PC-9 (cell line): ENCODE data around the gene NUP133. TPM values are rescaled to one million over a fixed set of nuclear protein-coding genes. Genes with fewer than 3 reads are reported as not detected.

Experiments used
- BruUV-seq: library from RNA; stranded (reverse); fragments of 400-500 nt; replicated peaks from 2 replicates; lab custom pipeline; 2021; lab: Mats Ljungman, UMichigan
- CTCF ChIA-PET: fragments of 300-600 bp; sonication (Branson Sonifier 250); formaldehyde crosslinking; loops from one replicate; lab custom pipeline; 2022; ENCODE audit warnings: antibody characterized with exemption; lab: Charles Lee
- POLR2A ChIA-PET: fragments of 300-600 bp; sonication (Branson Sonifier 250); formaldehyde crosslinking; loops from one replicate; lab custom pipeline; 2022; ENCODE audit warnings: antibody characterized with exemption; ENCODE audit not compliant: unreplicated experiment; lab: Charles Lee
- DNase-seq, 2 experiments: peaks; one replicate each; pipeline versions ENCODE4 v3.0.0 to v3.0.0-alpha.2; 2015 to 2022; ENCODE audit warnings: mixed read lengths in 1 of 2
- H2AFZ ChIP-seq: fragments of 200-600 bp; sonication (generic); 2 replicates; pipeline ENCODE4 v1.8.1; 2017; ENCODE audit warnings: antibody characterized with exemption
- H3F3A ChIP-seq: fragments of 200-600 bp; sonication (generic); 2 replicates; pipeline ENCODE4 v1.8.1; 2017; ENCODE audit warnings: antibody characterized with exemption, mild to moderate bottlenecking, low read depth; ENCODE audit not compliant: insufficient read depth
- H3K27ac ChIP-seq: fragments of 200-600 bp; sonication (generic); 2 replicates; pipeline ENCODE4 v1.6.1; 2016; ENCODE audit warnings: mixed run types
- H3K27me3 ChIP-seq: fragments of 200-600 bp; sonication (generic); 2 replicates; pipeline ENCODE4 v1.6.1; 2016; ENCODE audit warnings: low read depth, mixed run types; ENCODE audit not compliant: insufficient read depth
- H3K36me3 ChIP-seq: fragments of 200-600 bp; sonication (generic); 2 replicates; pipeline ENCODE4 v1.6.1; 2016; ENCODE audit warnings: low read depth, mixed run types
- H3K4me1 ChIP-seq: fragments of 200-600 bp; sonication (generic); replicated peaks from 2 replicates; pipeline ENCODE4 v1.6.1; 2016; ENCODE audit warnings: mixed run types; ENCODE audit not compliant: insufficient read depth
- H3K4me2 ChIP-seq: fragments of 200-600 bp; sonication (generic); 2 replicates; pipeline ENCODE4 v1.6.1; 2017; ENCODE audit warnings: mixed run types
- H3K4me3 ChIP-seq: fragments of 200-600 bp; sonication (generic); 2 replicates; pipeline ENCODE4 v1.6.1; 2016; ENCODE audit warnings: mixed run types
- H3K79me2 ChIP-seq: fragments of 200-600 bp; sonication (generic); 2 replicates; pipeline ENCODE4 v1.6.1; 2017; ENCODE audit warnings: low read depth, mixed run types
- H3K9me2 ChIP-seq: fragments of 200-600 bp; sonication (generic); 2 replicates; pipeline ENCODE4 v1.8.1; 2017; ENCODE audit warnings: mild to moderate bottlenecking; ENCODE audit not compliant: insufficient read depth
- H3K9me3 ChIP-seq: fragments of 200-600 bp; sonication (generic); 2 replicates; pipeline ENCODE4 v1.8.1; 2016; ENCODE audit warnings: low read depth; ENCODE audit not compliant: insufficient read depth
- H4K20me1 ChIP-seq: fragments of 200-600 bp; sonication (generic); 2 replicates; pipeline ENCODE4 v1.8.1; 2017; ENCODE audit not compliant: insufficient read depth
- CTCF ChIP-seq: fragments of 200-600 bp; sonication (generic); conservative IDR thresholded peaks from 2 replicates; pipeline ENCODE4 v1.6.1; 2017; ENCODE audit warnings: mixed run types, antibody characterized with exemption, mild to moderate bottlenecking, moderate library complexity
- EZH2 ChIP-seq: fragments of 200-600 bp; sonication (generic); IDR thresholded peaks from 2 replicates; pipeline ENCODE4 v1.8.0; 2017; ENCODE audit warnings: antibody characterized with exemption, low read depth
- intact Hi-C: fragments of 100-400 bp; cut with micrococcal nuclease; formaldehyde crosslinking; loops from one replicate; pipeline ENCODE4 v1.10.0; 2022; ENCODE audit not compliant: unreplicated experiment
- total RNA-seq: library from RNA; stranded (reverse); gene quantifications from 2 replicates; pipeline ENCODE4 v1.2.3, GENCODE V29; 2021

Gene NUP133
- total RNA-seq, 1 experiment from 2014 or later, result 38.5 TPM

- no peak overlapping the region for H3K27ac ChIP-seq
- POLR2A ChIA-PET, result no interaction called here
- H2AFZ ChIP-seq, result no peak overlapping the region
- no peaks in the 10 kb centered on the region for H3K9me2 ChIP-seq
- CTCF ChIA-PET, result no interaction called here
- no TSS peak for BruUV-seq
- H3K36me3 ChIP-seq, result no peaks in the 10 kb centered on the region
- H3K4me1 ChIP-seq, result no peaks in the 10 kb centered on the region
- DNase-seq, result no peak
- TF ChIP-seq CTCF, result no peak
- no peak for TF ChIP-seq EZH2
- no peaks in the 10 kb centered on the region for H4K20me1 ChIP-seq
- H3K79me2 ChIP-seq, result no peaks in the 10 kb centered on the region
- no peaks in the 10 kb centered on the region for H3K27me3 ChIP-seq
- no peaks in the 10 kb centered on the region for H3K9me3 ChIP-seq
- no peak overlapping the region for H3K4me2 ChIP-seq
- no peaks in the 10 kb centered on the region for H3F3A ChIP-seq
- H3K4me3 ChIP-seq, result no peak overlapping the region
- intact Hi-C loops, result no loop called here
These were observed 76.1 kb downstream of the NUP133 start for GRCh38 chr1:229432116-229432461.

- CTCF ChIA-PET, result no interaction called here
- no peak for DNase-seq
- no peaks in the 10 kb centered on the region for H3K9me2 ChIP-seq
- H2AFZ ChIP-seq, result no peak overlapping the region
- TF ChIP-seq EZH2 (no peak), CTCF (no peak)
- no peak overlapping the region for H3K4me2 ChIP-seq
- H3K4me1 ChIP-seq, result no peaks in the 10 kb centered on the region
- H3K79me2 ChIP-seq, result no peaks in the 10 kb centered on the region
- no peaks in the 10 kb centered on the region for H3K36me3 ChIP-seq
- H4K20me1 ChIP-seq, result no peaks in the 10 kb centered on the region
- no peaks in the 10 kb centered on the region for H3F3A ChIP-seq
- no peak overlapping the region for H3K4me3 ChIP-seq
- no TSS peak for BruUV-seq
- POLR2A ChIA-PET, result interaction anchor here (0.6 kb wide), 1 partner anchor 1723 kb away, joined by 3 read pairs; no protein-coding TSS in a partner anchor
- no peak overlapping the region for H3K27ac ChIP-seq
- no peaks in the 10 kb centered on the region for H3K9me3 ChIP-seq
- intact Hi-C loops, result no loop called here
- peaks cover 5% of the 10 kb centered on the region for H3K27me3 ChIP-seq
These were observed 76.6 kb downstream of the NUP133 start for GRCh38 chr1:229431284-229432115.

- no peak overlapping the region for H3K4me3 ChIP-seq
- H3K27ac ChIP-seq, result no peak overlapping the region
- H3K27me3 ChIP-seq, result peaks cover 12% of the 10 kb centered on the region
- H3F3A ChIP-seq, result no peaks in the 10 kb centered on the region
- H3K9me2 ChIP-seq, result no peaks in the 10 kb centered on the region
- DNase-seq, result peak in 1 of 2 experiments; percentile 27
- BruUV-seq, result no TSS peak
- no peaks in the 10 kb centered on the region for H3K79me2 ChIP-seq
- no peaks in the 10 kb centered on the region for H4K20me1 ChIP-seq
- ChIA-PET POLR2A (interaction anchor here (0.6 kb wide), 1 partner anchor 1723 kb away, joined by 3 read pairs; no protein-coding TSS in a partner anchor), CTCF (no interaction called here)
- H3K4me2 ChIP-seq, result no peak overlapping the region
- TF ChIP-seq CTCF (no peak), EZH2 (no peak)
- intact Hi-C loops, result no loop called here
- no peaks in the 10 kb centered on the region for H3K9me3 ChIP-seq
- H3K4me1 ChIP-seq, result no peaks in the 10 kb centered on the region
- H3K36me3 ChIP-seq, result no peaks in the 10 kb centered on the region
- no peak overlapping the region for H2AFZ ChIP-seq
These were observed 77.3 kb downstream of the NUP133 start for GRCh38 chr1:229430761-229431283.
